BLaER1 (cell line): ENCODE data around the gene NAGPA.
"Not testable (repeated sequence)": the region's sequence is repeated elsewhere in the genome, so short reads cannot be mapped to it uniquely, and the experiment has no call there.

Experiments used
- H3K27ac ChIP-seq: shearing (Covaris generic); formaldehyde crosslinking; 2 replicates; pipeline ENCODE4 v1.8.1; 2022
- H3K27me3 ChIP-seq: shearing (Covaris generic); formaldehyde crosslinking; 2 replicates; pipeline ENCODE4 v1.8.1; 2022
- H3K36me3 ChIP-seq: shearing (Covaris generic); formaldehyde crosslinking; 2 replicates; pipeline ENCODE4 v1.8.1; 2022
- H3K4me1 ChIP-seq: shearing (Covaris generic); formaldehyde crosslinking; 2 replicates; pipeline ENCODE4 v1.8.1; 2022
- H3K4me2 ChIP-seq: shearing (Covaris generic); formaldehyde crosslinking; 2 replicates; pipeline ENCODE4 v1.8.1; 2022
- H3K4me3 ChIP-seq: shearing (Covaris generic); formaldehyde crosslinking; 2 replicates; pipeline ENCODE4 v1.8.1; 2022
- H3K9ac ChIP-seq: shearing (Covaris generic); formaldehyde crosslinking; 2 replicates; pipeline ENCODE4 v1.8.1; 2022
- H3K9me3 ChIP-seq: shearing (Covaris generic); formaldehyde crosslinking; 2 replicates; pipeline ENCODE4 v1.8.1; 2022
- H4K20me1 ChIP-seq: shearing (Covaris generic); formaldehyde crosslinking; 2 replicates; pipeline ENCODE4 v1.8.1; 2022
- Cebpa-rat ChIP-seq: shearing (Covaris generic); IDR thresholded peaks from 2 replicates; pipeline ENCODE4 v1.8.1; 2022

NAGPA gene

GRCh38 chr16:5045499-5046115 is 11.9 kb upstream of the NAGPA start:
- H4K20me1 ChIP-seq, result no peaks in the 10 kb centered on the region
- H3K9me3 ChIP-seq, result no peaks in the 10 kb centered on the region
- no peaks in the 10 kb centered on the region for H3K4me1 ChIP-seq
- H3K9ac ChIP-seq, result no peak overlapping the region
- peaks cover 1% of the 10 kb centered on the region; the same call in 1 of the 2 replicates for H3K27me3 ChIP-seq
- H3K4me2 ChIP-seq, result no peak overlapping the region
- no peak overlapping the region for H3K27ac ChIP-seq
- no peak for TF ChIP-seq Cebpa-rat
- H3K36me3 ChIP-seq, result no peaks in the 10 kb centered on the region
- no peak overlapping the region for H3K4me3 ChIP-seq

- not testable (repeated sequence) for H4K20me1 ChIP-seq, H3K4me1 ChIP-seq, H3K4me3 ChIP-seq, H3K9me3 ChIP-seq, H3K4me2 ChIP-seq, H3K9ac ChIP-seq, H3K27ac ChIP-seq, H3K27me3 ChIP-seq, H3K36me3 ChIP-seq
Observed at GRCh38 chr16:5044581-5044980, 10.8 kb upstream of the NAGPA start.

- Histone ChIP-seq H3K27me3 (peaks cover 4% of the 10 kb centered on the region; the same call in 1 of the 2 replicates), H3K27ac (no peak overlapping the region), H4K20me1 (no peaks in the 10 kb centered on the region), H3K9ac (no peak overlapping the region), H3K4me3 (no peak overlapping the region), H3K4me1 (no peaks in the 10 kb centered on the region), H3K9me3 (no peaks in the 10 kb centered on the region), H3K36me3 (no peaks in the 10 kb centered on the region), H3K4me2 (no peak overlapping the region)
- TF ChIP-seq Cebpa-rat, result no peak
Observed at GRCh38 chr16:5044011-5044540, 10.3 kb upstream of the NAGPA start.

- no peaks in the 10 kb centered on the region for H3K36me3 ChIP-seq
- TF ChIP-seq Cebpa-rat, result no peak
- H3K4me3 ChIP-seq, result no peak overlapping the region
- no peak overlapping the region for H3K9ac ChIP-seq
- H3K27me3 ChIP-seq, result peaks cover 4% of the 10 kb centered on the region; the same call in 1 of the 2 replicates
- H3K4me2 ChIP-seq, result no peak overlapping the region
- no peaks in the 10 kb centered on the region for H4K20me1 ChIP-seq
- H3K4me1 ChIP-seq, result no peaks in the 10 kb centered on the region
- no peaks in the 10 kb centered on the region for H3K9me3 ChIP-seq
- no peak overlapping the region for H3K27ac ChIP-seq
Observed at GRCh38 chr16:5042574-5043171, 8.9 kb upstream of the NAGPA start.

- H3K27me3 ChIP-seq, result peaks cover 4% of the 10 kb centered on the region; the same call in 1 of the 2 replicates
- H3K4me1 ChIP-seq, result no peaks in the 10 kb centered on the region
- no peaks in the 10 kb centered on the region for H3K9me3 ChIP-seq
- no peak for TF ChIP-seq Cebpa-rat
- H3K4me2 ChIP-seq, result no peak overlapping the region
- no peak overlapping the region for H3K27ac ChIP-seq
- H3K36me3 ChIP-seq, result no peaks in the 10 kb centered on the region
- no peak overlapping the region for H3K4me3 ChIP-seq
- H4K20me1 ChIP-seq, result no peaks in the 10 kb centered on the region
- H3K9ac ChIP-seq, result no peak overlapping the region
Observed at GRCh38 chr16:5041600-5042133, 7.9 kb upstream of the NAGPA start.

- Histone ChIP-seq H3K27ac (no peak overlapping the region), H4K20me1 (no peaks in the 10 kb centered on the region), H3K27me3 (peaks cover 4% of the 10 kb centered on the region; the same call in 1 of the 2 replicates), H3K9me3 (no peaks in the 10 kb centered on the region), H3K9ac (no peak overlapping the region), H3K4me1 (no peaks in the 10 kb centered on the region), H3K4me2 (no peak overlapping the region), H3K4me3 (no peak overlapping the region), H3K36me3 (no peaks in the 10 kb centered on the region)
- TF ChIP-seq Cebpa-rat, result no peak
Observed at GRCh38 chr16:5040451-5040850, 6.7 kb upstream of the NAGPA start.

GRCh38 chr16:5036228-5037156 is 2.8 kb upstream of the NAGPA start:
- H3K9ac ChIP-seq, result no peak overlapping the region

GRCh38 chr16:5035909-5036227 is 2.1 kb upstream of the NAGPA start:
- no peaks in the 10 kb centered on the region for H4K20me1 ChIP-seq
- H3K27ac ChIP-seq, result no peak overlapping the region
- peaks cover 24% of the 10 kb centered on the region for H3K4me1 ChIP-seq
- no peak overlapping the region for H3K4me3 ChIP-seq
- TF ChIP-seq Cebpa-rat, result no peak
- no peaks in the 10 kb centered on the region for H3K36me3 ChIP-seq
- H3K9me3 ChIP-seq, result no peaks in the 10 kb centered on the region
- no peak overlapping the region for H3K9ac ChIP-seq
- peaks cover 4% of the 10 kb centered on the region; the same call in 1 of the 2 replicates for H3K27me3 ChIP-seq
- no peak overlapping the region for H3K4me2 ChIP-seq

More at GRCh38 chr16:5036228-5037156, 2.8 kb upstream of the NAGPA start:
- Histone ChIP-seq H3K27me3 (peaks cover 4% of the 10 kb centered on the region; the same call in 1 of the 2 replicates), H3K36me3 (no peaks in the 10 kb centered on the region), H3K27ac (no peak overlapping the region), H3K4me3 (no peak overlapping the region), H3K9me3 (no peaks in the 10 kb centered on the region), H3K4me2 (no peak overlapping the region), H3K4me1 (peaks cover 24% of the 10 kb centered on the region), H4K20me1 (no peaks in the 10 kb centered on the region)
- no peak for TF ChIP-seq Cebpa-rat

- H3K4me1 ChIP-seq, result peaks cover 24% of the 10 kb centered on the region
- H3K36me3 ChIP-seq, result peaks cover 11% of the 10 kb centered on the region
- peak overlapping the region; percentile 83 for H3K4me3 ChIP-seq
- H3K9ac ChIP-seq, result peak overlapping the region; percentile 80
- H3K27me3 ChIP-seq, result no peaks in the 10 kb centered on the region
- TF ChIP-seq Cebpa-rat, result no peak
- H4K20me1 ChIP-seq, result no peaks in the 10 kb centered on the region
- peak overlapping the region; percentile 77; the same call in 1 of the 2 replicates for H3K27ac ChIP-seq
- peak overlapping the region; percentile 95 for H3K4me2 ChIP-seq
- no peaks in the 10 kb centered on the region for H3K9me3 ChIP-seq
Observed at GRCh38 chr16:5034167-5034523, 410 bp upstream of the NAGPA start.

- no peaks in the 10 kb centered on the region for H4K20me1 ChIP-seq
- peak overlapping the region; percentile 83 for H3K4me3 ChIP-seq
- no peak overlapping the region for H3K27ac ChIP-seq
- H3K4me2 ChIP-seq, result peak overlapping the region; percentile 95
- no peak for TF ChIP-seq Cebpa-rat
- peaks cover 19% of the 10 kb centered on the region for H3K36me3 ChIP-seq
- H3K9me3 ChIP-seq, result no peaks in the 10 kb centered on the region
- H3K4me1 ChIP-seq, result peaks cover 24% of the 10 kb centered on the region
- peak overlapping the region; percentile 80 for H3K9ac ChIP-seq
- no peaks in the 10 kb centered on the region for H3K27me3 ChIP-seq
Observed at GRCh38 chr16:5032748-5033167, 977 bp downstream of the NAGPA start.
